Body of pancreas (tissue), 2 donors: ENCODE measurements around the gene RAG2. TPM values are rescaled to one million over a fixed set of nuclear protein-coding genes. Genes with fewer than 3 reads are reported as not detected.

ENCODE experiments used
- total RNA-seq, 2 donors: library from RNA; depleted of rRNA; stranded (reverse); fragments of >200 nt; gene quantifications; one replicate each; pipeline ENCODE4 v1.1.0, GENCODE V29; 2016

Gene RAG2
- total RNA-seq, 2 donors from 2014 or later, result not detected

Other genes with a start within 250 kb of the RAG2 start
- 1 to 10 TPM; 7.5 to 9.2 TPM for gene TRAF6, start 88.0 kb downstream of the RAG2 start, total RNA-seq
- gene RAG1, start 30.2 kb downstream of the RAG2 start, total RNA-seq, result under 1 TPM; 0.33 to 0.52 TPM
- 10 to 100 TPM; 11.9 to 14.3 TPM for gene IFTAP, start 3.7 kb downstream of the RAG2 start, total RNA-seq